IMR-90 (cell line): ENCODE data around the gene IFNG-AS1.

Source experiments
- CEBPB ChIP-seq: IDR thresholded peaks from 2 replicates; pipeline ENCODE4 v1.6.1; 2012; ENCODE audit warnings: low read depth, low read length, improper control_type of control experiment
- CTCF ChIP-seq: conservative IDR thresholded peaks from 2 replicates; pipeline ENCODE4 v1.5.1; 2012; ENCODE audit warnings: mild to moderate bottlenecking, low read depth, low read length, improper control_type of control experiment
- FOS ChIP-seq: fragments of 150-350 bp; IDR thresholded peaks from 2 replicates; pipeline ENCODE4 v1.6.1; 2016; ENCODE audit warnings: low read depth, low read length
- MAFK ChIP-seq: IDR thresholded peaks from 2 replicates; pipeline ENCODE4 v1.6.1; 2012; ENCODE audit warnings: low read depth, low read length, improper control_type of control experiment
- MXI1 ChIP-seq: IDR thresholded peaks from 2 replicates; pipeline ENCODE4 v1.6.1; 2012; ENCODE audit warnings: low read depth, mild to moderate bottlenecking, low read length, moderate library complexity, borderline replicate concordance
- NFE2L2 ChIP-seq: fragments of 150-350 bp; IDR thresholded peaks from 2 replicates; pipeline ENCODE4 v1.6.1; 2016; ENCODE audit warnings: low read depth, mild to moderate bottlenecking, low read length
- POLR2A ChIP-seq: IDR thresholded peaks from 2 replicates; pipeline ENCODE4 v1.6.1; 2012; ENCODE audit warnings: mild to moderate bottlenecking, low read depth, low read length
- RCOR1 ChIP-seq: IDR thresholded peaks from 2 replicates; pipeline ENCODE4 v1.6.1; 2012; ENCODE audit warnings: mild to moderate bottlenecking, low read length, improper control_type of control experiment; ENCODE audit not compliant: insufficient replicate concordance
- RFX5 ChIP-seq: IDR thresholded peaks from 2 replicates; pipeline ENCODE4 v1.8.0; 2012; ENCODE audit warnings: low read depth, mild to moderate bottlenecking, low read length, moderate library complexity
- USF2 ChIP-seq: fragments of 150-350 bp; IDR thresholded peaks from 2 replicates; pipeline ENCODE4 v1.6.1; 2017; ENCODE audit warnings: mild to moderate bottlenecking, antibody characterized with exemption, low read length, low read depth

- no peak for TF ChIP-seq CTCF
- no peak for TF ChIP-seq USF2
- no peak for TF ChIP-seq RFX5
- TF ChIP-seq FOS = no peak
- TF ChIP-seq RCOR1 = no peak
- no peak for TF ChIP-seq POLR2A
- no peak for TF ChIP-seq MAFK
- TF ChIP-seq NFE2L2 = no peak
- no peak for TF ChIP-seq MXI1
- TF ChIP-seq CEBPB = no peak
Observed at GRCh38 chr12:67968725-67969124, 20.5 kb upstream of the IFNG-AS1 start.
